CD4-positive, alpha-beta T cell (primary cell): ENCODE measurements around the gene EPM2A. TPM values are rescaled to one million over a fixed set of nuclear protein-coding genes. Genes with fewer than 3 reads are reported as not detected.

Experiments
- ATAC-seq: fragments of 200-7000 bp; cut with Tn5 transposase; one replicate; pipeline ENCODE4 v1.10.0; 2022; ENCODE audit warnings: mild to moderate bottlenecking; ENCODE audit not compliant: poor library complexity
- CTCF ChIA-PET: fragments of 350-600 bp; sonication (Branson Sonifier 250); formaldehyde crosslinking; loops from one replicate; lab custom pipeline; 2021; ENCODE audit warnings: antibody characterized with exemption, inconsistent platforms; lab: Charles Lee
- POLR2A ChIA-PET: fragments of 350-600 bp; sonication (Branson Sonifier 250); formaldehyde crosslinking; loops from one replicate; lab custom pipeline; 2021; ENCODE audit warnings: antibody characterized with exemption, inconsistent platforms; lab: Charles Lee
- DNase-seq, 14 experiments: peaks; one replicate each; pipeline ENCODE4 v3.0.0-alpha.2; 2013 to 2020; ENCODE audit warnings: mixed read lengths in 2 of 14
- H3K27ac ChIP-seq, 2 donors: one replicate each; pipeline versions ENCODE4 v1.5.1 to v1.7.0; 2013; ENCODE audit warnings: low read length in 2 of 2, low read depth in 1 of 2, mild to moderate bottlenecking in 1 of 2
- H3K27me3 ChIP-seq, 2 experiments: 1 replicate in 1 of 2; 2 replicates in 1 of 2; pipeline versions ENCODE4 v1.6.1 to v1.7.0; 2013; ENCODE audit warnings: low read length in 2 of 2, control low read depth in 1 of 2, mild to moderate bottlenecking in 1 of 2, moderate library complexity in 1 of 2; ENCODE audit not compliant: insufficient read depth in 2 of 2, control insufficient read depth in 1 of 2
- H3K36me3 ChIP-seq: one replicate; pipeline ENCODE4 v1.6.1; 2013; ENCODE audit warnings: low read length, control low read depth; ENCODE audit not compliant: insufficient read depth
- H3K4me1 ChIP-seq: one replicate; pipeline ENCODE4 v1.6.1; 2013; ENCODE audit warnings: low read length, control low read depth; ENCODE audit not compliant: insufficient read depth
- H3K4me3 ChIP-seq: one replicate; pipeline ENCODE4 v1.5.1; 2013; ENCODE audit warnings: mild to moderate bottlenecking, low read length, moderate library complexity
- H3K9me3 ChIP-seq, 2 experiments: 1 replicate in 1 of 2; 2 replicates in 1 of 2; pipeline versions ENCODE4 v1.6.1 to v1.7.0; 2013; ENCODE audit warnings: low read length in 2 of 2, mild to moderate bottlenecking in 2 of 2, control low read depth in 1 of 2, moderate library complexity in 1 of 2; ENCODE audit not compliant: control insufficient read depth in 1 of 2, insufficient read depth in 1 of 2
- H3K27ac Mint-ChIP-seq: one replicate; pipeline ENCODE4 v1.8.0; 2020; ENCODE audit warnings: mixed read lengths
- H3K27me3 Mint-ChIP-seq: one replicate; pipeline ENCODE4 v1.8.0; 2021; ENCODE audit warnings: mixed read lengths
- H3K36me3 Mint-ChIP-seq: one replicate; pipeline ENCODE4 v1.8.0; 2021; ENCODE audit warnings: low read depth, mixed read lengths
- H3K4me1 Mint-ChIP-seq: one replicate; pipeline ENCODE4 v1.8.0; 2021; ENCODE audit warnings: low read depth, mixed read lengths
- H3K4me3 Mint-ChIP-seq: one replicate; pipeline ENCODE4 v1.8.0; 2020; ENCODE audit warnings: mild to moderate bottlenecking, mixed read lengths
- H3K9me3 Mint-ChIP-seq: one replicate; pipeline ENCODE4 v1.8.0; 2020; ENCODE audit warnings: mixed read lengths
- CTCF ChIP-seq: fragments of 200-600 bp; IDR thresholded peaks from one replicate; pipeline ENCODE4 v1.8.0; 2022; ENCODE audit warnings: antibody characterized with exemption, mild to moderate bottlenecking
- intact Hi-C, 2 experiments: fragments of 100-400 bp; cut with DNase I in 1 of 2; cut with micrococcal nuclease in 1 of 2; formaldehyde crosslinking; loops; one replicate each; pipeline versions ENCODE4 v1.15.1 to v1.9.0; 2023 to 2025; cut with DNase I, micrococcal nuclease
- total RNA-seq, 174 experiments: library from RNA in 2 of 174; stranded (reverse) in 2 of 174; gene quantifications; one replicate each; pipeline ENCODE4 v1.2.3 and lab custom pipeline; 2021 to 2026

The EPM2A gene
- total RNA-seq, 2 experiments from 2014 or later, result 5.0 to 5.7 TPM

GRCh38 chr6:145729887-145730286 lies 5.4 kb downstream of the EPM2A start:
- ChIA-PET POLR2A (no interaction called here), CTCF (no interaction called here)
- H3K36me3 Mint-ChIP-seq, result peaks cover 26% of the 10 kb centered on the region
- Histone ChIP-seq H3K27ac (no peak overlapping the region), H3K36me3 (no peaks in the 10 kb centered on the region), H3K4me3 (no peak overlapping the region), H3K9me3 (peaks cover 3% of the 10 kb centered on the region in 2 experiments), H3K4me1 (no peaks in the 10 kb centered on the region), H3K27me3 (no peaks in the 10 kb centered on the region)
- peaks cover 3% of the 10 kb centered on the region for H3K9me3 Mint-ChIP-seq
- TF ChIP-seq CTCF, result no peak
- H3K27ac Mint-ChIP-seq, result no peak overlapping the region
- intact Hi-C loops, result loop anchor here in 1 of 2 experiments (10.0 kb wide), 1 partner anchor 235 kb away; the partner anchor contains the start of gene SHPRH
- H3K27me3 Mint-ChIP-seq, result no peaks in the 10 kb centered on the region
- no peak for ATAC-seq
- H3K4me3 Mint-ChIP-seq, result no peak overlapping the region
- H3K4me1 Mint-ChIP-seq, result peaks cover 11% of the 10 kb centered on the region
- no peak for DNase-seq

DNA sequence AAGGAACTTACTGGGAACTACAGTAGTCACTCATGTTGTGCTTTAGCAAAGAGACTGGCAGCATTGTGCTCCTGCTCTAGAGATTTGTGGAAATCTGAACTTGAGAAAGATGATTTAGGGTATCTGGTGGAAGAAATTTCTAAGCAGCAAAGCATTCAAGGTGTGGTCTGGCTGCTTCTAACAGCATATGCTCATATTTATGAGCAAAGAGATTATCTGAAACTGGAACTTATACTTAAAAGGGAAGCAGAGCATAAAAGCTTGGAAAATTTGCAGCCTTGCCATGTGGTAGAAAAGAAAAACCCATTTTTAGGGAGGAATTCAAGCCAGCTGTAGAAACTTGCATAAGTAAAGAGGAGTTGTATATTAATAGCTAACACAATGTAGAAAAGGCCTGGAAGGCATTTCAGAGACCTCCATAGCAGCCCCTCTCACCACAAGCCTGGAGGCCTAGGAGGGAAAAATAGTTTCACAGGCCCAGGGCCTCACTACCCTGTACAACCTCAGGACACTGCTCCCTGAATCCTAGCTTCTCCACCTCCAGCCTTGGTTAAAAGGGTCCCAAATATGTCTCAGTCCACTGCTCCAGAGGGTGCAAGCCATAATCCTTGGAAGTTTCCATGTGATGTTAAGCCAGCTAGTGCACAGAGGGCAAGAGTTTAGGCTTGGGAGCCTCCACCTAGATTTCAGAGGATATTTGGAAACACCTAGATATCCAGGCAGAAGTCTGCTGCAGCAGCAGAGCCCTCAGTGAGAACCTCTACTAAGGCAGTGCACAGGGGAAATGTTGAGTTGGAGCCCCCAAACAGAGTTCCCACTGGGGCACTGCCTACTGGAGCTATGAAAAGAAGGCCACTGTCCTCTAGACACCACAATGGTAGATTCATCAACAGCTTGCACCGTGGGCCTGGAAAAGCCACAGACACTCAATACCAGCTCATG lies 6.6 kb downstream of the EPM2A start:
- Mint-ChIP-seq H3K36me3 (peaks cover 22% of the 10 kb centered on the region), H3K4me1 (peaks cover 2% of the 10 kb centered on the region), H3K4me3 (no peak overlapping the region), H3K27me3 (no peaks in the 10 kb centered on the region), H3K27ac (no peak overlapping the region), H3K9me3 (peaks cover 4% of the 10 kb centered on the region)
- H3K36me3 ChIP-seq, result no peaks in the 10 kb centered on the region
- intact Hi-C loops, result no loop called here
- ChIA-PET CTCF (no interaction called here), POLR2A (no interaction called here)
- no peaks in the 10 kb centered on the region for H3K4me1 ChIP-seq
- no peaks in the 10 kb centered on the region for H3K27me3 ChIP-seq
- ATAC-seq (no peak), DNase-seq (no peak)
- H3K27ac ChIP-seq, result no peak overlapping the region
- H3K9me3 ChIP-seq, result peaks cover 3 to 6% of the 10 kb centered on the region in 2 experiments
- H3K4me3 ChIP-seq, result no peak overlapping the region
- TF ChIP-seq CTCF, result no peak

GRCh38 chr6:145727817-145728388 lies 7.4 kb downstream of the EPM2A start:
- Histone ChIP-seq H3K27me3 (no peaks in the 10 kb centered on the region), H3K36me3 (no peaks in the 10 kb centered on the region), H3K4me1 (no peaks in the 10 kb centered on the region), H3K9me3 (peaks cover 3 to 14% of the 10 kb centered on the region in 2 experiments), H3K27ac (no peak overlapping the region), H3K4me3 (no peak overlapping the region)
- peaks cover 4% of the 10 kb centered on the region for H3K9me3 Mint-ChIP-seq
- no peak for TF ChIP-seq CTCF
- no peaks in the 10 kb centered on the region for H3K27me3 Mint-ChIP-seq
- POLR2A ChIA-PET, result no interaction called here
- H3K4me1 Mint-ChIP-seq, result no peaks in the 10 kb centered on the region
- H3K36me3 Mint-ChIP-seq, result peaks cover 22% of the 10 kb centered on the region
- CTCF ChIA-PET, result no interaction called here
- intact Hi-C loops, result no loop called here
- no peak for DNase-seq
- ATAC-seq, result no peak
- H3K27ac Mint-ChIP-seq, result no peak overlapping the region
- no peak overlapping the region for H3K4me3 Mint-ChIP-seq
